ENCODE data around the gene MEX3D. TPM values are rescaled to one million over a fixed set of nuclear protein-coding genes. Genes with fewer than 3 reads are reported as not detected.

Gene MEX3D
- total and polyA plus RNA-seq, 2 experiments from 2014 or later: 12.4 to 94.9 TPM

GRCh38 chr19:1616875-1617274 lies 48.8 kb upstream of the MEX3D start (continued):
- TF ChIP-seq ZNF462 (CRISPR knock-in tag; IDR thresholded peaks at IDR 0.05) (no peak), CREB1 (CRISPR knock-in tag; IDR thresholded peaks at IDR 0.05; ENCODE audit: low read depth) (no peak), EZH2 (IDR thresholded peaks at IDR 0.05; ENCODE audit: low read depth, unreplicated experiment) (no peak), STAT1 (IDR thresholded peaks at IDR 0.05; ENCODE audit: unreplicated experiment) (no peak), EZH2phosphoT487 (IDR thresholded peaks at IDR 0.05; ENCODE audit: unreplicated experiment) (no peak), NANOG (IDR thresholded peaks at IDR 0.05; ENCODE audit: borderline replicate concordance) (no peak), ZNF331 (CRISPR knock-in tag; IDR thresholded peaks at IDR 0.05; ENCODE audit: low read depth) (no peak), POLR2AphosphoS5 (IDR thresholded peaks at IDR 0.05; ENCODE audit: low read depth) (no peak), ETS1 (IDR thresholded peaks at IDR 0.05) (no peak)

- no peak for TF ChIP-seq ZNF462 (CRISPR knock-in tag; IDR thresholded peaks at IDR 0.05)
- no peaks in the 10 kb centered on the region for H3K27me3 ChIP-seq (ENCODE audit: insufficient read depth)
- Mint-ChIP-seq H3K27me3 (ENCODE audit: insufficient read depth, low read depth, poor library complexity) (peaks cover 21% of the 10 kb centered on the region), H3K27ac (no peak overlapping the region), H3K4me1 (peaks cover 10% of the 10 kb centered on the region; the same call in 2 of the 3 replicates), H3K36me3 (ENCODE audit: low read depth) (peaks cover 85% of the 10 kb centered on the region), H3K4me3 (no peak overlapping the region; the same call in 2 of the 3 replicates), H3K9me3 (peaks cover 3% of the 10 kb centered on the region; the same call in 1 of the 3 replicates)
- H3K4me2 ChIP-seq: no peak overlapping the region
- no peak overlapping the region for H3K4me3 ChIP-seq
- ATAC-seq (no peak), DNase-seq (ENCODE audit: low spot score) (no peak)
- H3K36me3 ChIP-seq (ENCODE audit: insufficient read depth): peaks cover 21% of the 10 kb centered on the region
- 0 out of 2 replicates have a peak, but pooled peaks cover 10% of the 10 kb centered on the region for H3F3A ChIP-seq (replicated peaks; ENCODE audit: low read depth)
- H3K27ac ChIP-seq (ENCODE audit: low read depth): no peak overlapping the region
- no peaks in the 10 kb centered on the region for H3K9me2 ChIP-seq (ENCODE audit: insufficient read depth)
- H3K4me1 ChIP-seq (ENCODE audit: insufficient read depth): no peaks in the 10 kb centered on the region
- no peak overlapping the region for H2AFZ ChIP-seq
- H4K20me1 ChIP-seq (replicated peaks; ENCODE audit: insufficient read depth): peaks cover 16% of the 10 kb centered on the region
- no peaks in the 10 kb centered on the region; the same call in 1 of the 2 replicates for H3K79me2 ChIP-seq (replicated peaks; ENCODE audit: insufficient read depth)
Measured at GRCh38 chr19:1616396-1616795, 48.3 kb upstream of the MEX3D start.
